Left kidney (tissue), 2 donors: Measurements from ENCODE around the gene PPP2R5B. TPM values are rescaled to one million over a fixed set of nuclear protein-coding genes. Genes with fewer than 3 reads are reported as not detected.

Experiments used
- DNase-seq: peaks from one replicate; pipeline ENCODE4 v3.0.0-alpha.2; 2013
- polyA plus RNA-seq: library from polyadenylated mRNA; unstranded; fragments of 120-200 nt; gene quantifications from one replicate; pipeline ENCODE4 v1.2.1, GENCODE V29; 2013; ENCODE audit not compliant: insufficient read length

PPP2R5B gene
- polyA plus RNA-seq, 1 donor, result 18.5 TPM

DNA sequence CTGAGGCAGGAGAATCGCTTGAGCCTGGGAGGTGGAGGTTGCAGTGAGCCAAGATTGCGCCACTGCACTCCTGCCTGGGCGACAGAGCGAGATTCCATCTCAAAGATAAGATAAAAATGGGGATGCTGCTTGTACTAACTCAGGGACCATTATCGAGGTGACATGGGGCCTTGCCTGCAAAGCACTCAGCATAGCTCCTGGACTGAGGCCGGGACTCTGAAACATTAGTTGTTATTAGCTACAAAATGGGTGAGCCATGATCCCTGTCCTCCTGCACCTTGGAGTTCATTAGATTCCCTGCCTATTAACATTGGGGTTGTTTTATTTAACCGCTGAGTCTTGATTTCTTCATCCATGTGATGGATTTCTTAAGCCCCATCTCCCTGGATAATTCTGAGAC is 5.1 kb downstream of the PPP2R5B start:
- no peak for DNase-seq

DNA sequence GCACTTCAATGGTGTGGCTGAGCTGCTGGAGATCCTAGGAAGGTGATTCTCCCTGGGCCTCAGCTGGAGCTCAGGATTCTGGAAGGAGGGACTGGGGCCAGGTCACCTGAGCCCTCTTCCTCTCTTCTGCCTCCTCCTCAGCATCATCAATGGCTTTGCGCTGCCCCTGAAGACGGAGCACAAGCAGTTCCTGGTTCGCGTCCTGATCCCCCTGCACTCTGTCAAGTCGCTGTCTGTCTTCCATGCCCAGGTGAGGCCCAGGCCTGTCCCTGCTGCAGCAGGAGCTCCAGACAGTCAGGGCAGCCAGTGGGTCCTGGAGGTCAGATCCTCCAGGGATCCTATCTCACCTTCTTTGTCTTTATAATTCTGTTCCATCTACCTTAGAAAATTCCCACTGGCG is 5.9 kb downstream of the PPP2R5B start:
- no peak for DNase-seq

DNA sequence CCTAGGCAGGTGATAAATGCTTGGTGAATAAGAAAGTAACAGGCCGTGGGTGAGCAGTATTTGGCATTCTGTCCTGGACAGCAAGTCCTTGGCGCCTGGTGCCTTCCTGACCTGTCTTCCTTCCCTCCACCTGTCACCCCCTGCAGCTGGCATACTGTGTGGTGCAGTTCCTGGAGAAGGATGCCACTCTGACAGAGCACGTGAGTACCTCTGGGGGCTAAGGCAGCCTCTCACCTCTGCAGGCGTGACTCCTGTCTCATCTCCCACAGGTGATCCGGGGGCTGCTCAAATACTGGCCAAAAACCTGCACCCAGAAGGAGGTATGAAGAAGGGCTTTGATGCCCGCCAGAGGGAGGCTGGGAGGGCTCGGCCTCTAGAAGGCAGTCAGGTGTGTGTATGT is 6.8 kb downstream of the PPP2R5B start:
- no peak for DNase-seq

DNA sequence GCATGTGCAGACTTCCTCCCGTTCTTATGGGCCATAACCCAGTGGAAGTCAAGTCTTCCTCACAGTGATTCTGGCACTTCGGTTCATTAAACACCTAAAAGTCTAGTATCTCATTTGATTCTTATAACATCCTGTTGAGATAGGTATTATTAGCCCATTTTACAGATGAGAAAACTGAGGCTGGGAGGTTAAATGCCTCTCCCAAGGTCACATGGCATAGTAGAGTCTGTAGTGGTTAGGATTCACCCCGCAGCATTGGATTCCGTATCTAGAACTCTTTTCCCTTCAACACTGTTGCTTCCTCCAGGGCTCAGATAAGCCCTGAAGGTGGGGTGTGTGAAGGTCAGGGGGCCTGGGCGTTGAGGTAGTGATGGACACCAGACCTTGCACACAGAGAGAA is 7.8 kb downstream of the PPP2R5B start:
- no peak for DNase-seq

DNA sequence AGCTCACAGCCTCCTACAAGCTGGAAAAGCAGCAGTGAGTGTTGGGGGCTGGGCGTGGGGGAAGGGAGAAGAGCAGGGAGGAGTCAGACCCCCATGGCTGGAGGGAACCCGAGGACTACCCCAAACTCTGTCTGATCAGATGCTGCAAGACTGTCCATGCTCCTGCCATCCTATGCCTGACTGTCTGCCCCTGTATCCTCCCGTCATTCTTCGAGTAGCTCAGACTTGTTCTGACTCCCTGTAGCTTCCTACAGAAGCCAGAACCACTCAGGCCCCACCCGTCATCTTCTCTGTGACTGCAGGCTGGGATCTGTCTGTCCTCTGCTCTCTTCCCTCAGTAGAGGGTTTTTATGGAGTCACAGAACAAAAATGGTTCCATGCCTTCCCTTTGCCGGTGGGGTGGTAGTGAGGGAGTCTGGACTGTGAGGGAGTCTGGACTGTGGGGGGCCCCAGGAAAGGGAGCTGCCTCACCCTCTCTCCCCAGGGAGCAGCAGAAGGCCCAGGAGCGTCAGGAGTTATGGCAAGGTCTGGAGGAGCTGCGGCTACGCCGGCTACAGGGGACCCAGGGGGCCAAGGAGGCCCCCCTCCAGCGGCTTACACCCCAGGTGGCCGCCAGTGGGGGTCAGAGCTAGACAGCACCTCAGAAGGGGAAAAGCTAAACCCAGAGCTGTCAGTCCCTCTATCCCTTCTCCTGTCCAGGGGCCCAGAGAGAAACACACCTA is 8.9 kb downstream of the PPP2R5B start:
- no peak for DNase-seq

DNA sequence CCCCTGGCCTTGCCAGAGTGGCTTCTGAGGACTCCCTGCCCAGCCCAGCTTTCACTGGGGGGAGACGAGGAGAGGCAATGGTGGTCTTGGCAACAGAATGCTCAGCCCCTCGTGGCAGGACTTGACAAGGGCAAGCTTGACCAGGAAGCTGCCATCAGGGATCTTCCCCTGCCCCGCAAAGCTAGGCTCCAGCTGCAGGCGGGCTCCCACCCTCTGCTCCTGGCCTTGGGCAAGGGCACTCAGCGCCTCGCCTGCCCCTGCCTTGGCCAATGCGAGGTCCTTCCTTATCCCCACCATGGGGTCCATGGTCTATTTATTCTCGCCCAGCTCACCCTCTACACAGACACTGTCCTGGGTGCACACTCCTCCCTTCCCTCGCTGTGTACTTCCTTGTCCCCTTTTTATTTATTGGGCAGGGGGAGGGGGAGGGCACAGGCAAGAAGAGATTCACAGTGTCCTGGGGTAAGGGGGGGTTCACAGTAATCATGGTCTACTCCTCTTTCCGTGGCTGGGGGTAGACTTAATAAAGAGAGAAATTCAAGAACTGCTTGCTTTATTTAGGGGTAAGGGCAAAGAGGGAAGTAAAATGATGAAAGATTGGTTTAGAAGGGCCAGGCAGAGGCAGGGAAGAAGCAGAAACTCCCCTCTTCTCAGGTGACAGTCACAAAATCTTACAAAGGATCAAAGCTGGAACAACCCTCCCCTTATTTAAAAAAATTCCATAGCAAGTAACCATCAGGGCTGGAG is 9.6 kb downstream of the PPP2R5B start:
- DNase-seq, result no peak

DNA sequence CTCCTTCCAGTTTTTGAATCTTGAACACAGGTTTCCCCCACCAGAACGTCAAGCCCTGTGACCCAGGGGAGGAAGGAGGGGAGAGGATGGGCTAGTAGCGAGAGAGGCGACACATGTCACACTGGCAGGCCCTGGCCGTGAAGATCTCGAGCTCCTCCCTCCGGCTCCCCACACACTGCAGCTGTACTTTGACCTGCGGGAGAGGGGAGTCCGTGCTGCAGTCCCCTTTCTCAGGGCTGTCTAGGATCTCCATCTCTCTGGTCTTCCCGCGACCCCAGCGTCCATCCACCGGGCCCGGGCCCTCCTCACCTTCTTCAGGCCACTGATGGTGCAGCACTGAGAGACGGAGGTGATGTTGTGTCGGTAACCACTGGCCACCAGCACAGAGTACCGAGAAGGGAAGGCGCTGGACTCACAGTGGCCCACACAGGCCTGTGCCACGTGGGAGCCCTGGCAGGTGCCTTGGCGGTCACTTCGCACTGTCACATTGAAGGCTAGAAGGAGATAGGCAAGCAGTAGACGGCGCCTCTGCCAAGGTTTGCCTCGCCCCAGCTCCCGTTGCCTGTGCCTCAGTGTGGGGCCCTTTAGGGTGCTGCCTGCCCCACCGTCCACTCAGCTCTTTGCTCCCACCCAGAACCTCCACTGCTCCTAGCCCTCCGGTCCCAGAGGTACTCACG is 10.3 kb downstream of the PPP2R5B start:
- no peak for DNase-seq

DNA sequence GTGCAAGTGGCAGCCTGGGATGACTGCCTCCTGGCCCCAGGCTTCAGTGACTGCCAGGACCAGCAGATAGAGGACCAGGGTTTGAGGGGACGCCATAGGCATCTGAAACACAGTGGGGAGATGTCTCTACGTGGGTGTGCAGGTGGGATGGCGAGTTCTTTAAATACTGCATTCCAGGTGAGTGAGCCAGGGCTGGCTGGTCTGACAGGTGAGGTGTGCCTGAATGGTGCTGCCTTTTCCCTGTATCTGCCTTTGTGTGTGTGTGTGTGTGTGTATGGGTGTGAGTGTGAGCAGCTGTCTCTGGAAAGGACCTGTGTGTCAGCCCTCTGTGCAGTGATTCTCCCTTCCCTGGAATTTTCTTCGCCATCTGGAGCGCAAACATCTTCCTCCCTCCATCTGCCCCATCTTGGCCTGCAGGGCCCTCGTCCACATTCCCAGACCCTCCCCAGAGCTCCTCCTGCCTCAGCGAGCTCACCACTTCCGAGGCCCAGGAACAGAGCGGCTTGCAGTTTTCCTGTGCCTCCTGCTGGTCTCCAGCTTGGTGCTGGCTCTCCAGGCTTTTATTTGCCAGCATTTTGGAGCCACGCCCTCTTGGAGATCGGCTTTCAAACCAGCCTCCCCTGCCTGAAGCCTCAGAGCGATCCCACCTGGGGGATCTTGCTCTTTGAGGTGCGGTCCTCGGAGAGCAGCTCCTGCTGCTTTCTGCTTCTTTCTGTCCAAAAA is 11.0 kb downstream of the PPP2R5B start, which contains the start of gene GPHA2:
Gene GPHA2, minus strand, starts transcription at position 535 of the 723 bp plus-strand sequence. Its CDS starts 433 bp downstream, at position 102.
- no peak for DNase-seq

DNA sequence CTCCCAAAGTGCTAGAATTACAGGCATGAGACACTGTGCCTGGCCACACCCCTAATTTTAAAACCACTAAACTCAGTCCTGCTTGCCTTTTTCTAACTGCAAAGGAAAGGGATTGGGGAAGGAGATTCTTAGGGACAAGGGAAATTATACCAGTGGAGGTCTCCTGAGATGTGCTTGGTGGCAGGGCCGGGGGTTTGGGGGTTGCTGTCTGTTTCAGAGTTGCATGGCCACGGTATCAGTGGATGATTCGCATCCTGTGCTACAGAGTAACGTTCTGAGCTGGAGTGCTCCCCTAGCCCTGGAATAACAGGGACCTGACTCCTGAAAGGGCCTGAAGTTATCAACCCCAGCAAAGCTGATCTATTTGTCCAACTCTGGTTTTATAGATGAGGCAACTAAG is 12.1 kb downstream of the PPP2R5B start:
- DNase-seq, result no peak

DNA sequence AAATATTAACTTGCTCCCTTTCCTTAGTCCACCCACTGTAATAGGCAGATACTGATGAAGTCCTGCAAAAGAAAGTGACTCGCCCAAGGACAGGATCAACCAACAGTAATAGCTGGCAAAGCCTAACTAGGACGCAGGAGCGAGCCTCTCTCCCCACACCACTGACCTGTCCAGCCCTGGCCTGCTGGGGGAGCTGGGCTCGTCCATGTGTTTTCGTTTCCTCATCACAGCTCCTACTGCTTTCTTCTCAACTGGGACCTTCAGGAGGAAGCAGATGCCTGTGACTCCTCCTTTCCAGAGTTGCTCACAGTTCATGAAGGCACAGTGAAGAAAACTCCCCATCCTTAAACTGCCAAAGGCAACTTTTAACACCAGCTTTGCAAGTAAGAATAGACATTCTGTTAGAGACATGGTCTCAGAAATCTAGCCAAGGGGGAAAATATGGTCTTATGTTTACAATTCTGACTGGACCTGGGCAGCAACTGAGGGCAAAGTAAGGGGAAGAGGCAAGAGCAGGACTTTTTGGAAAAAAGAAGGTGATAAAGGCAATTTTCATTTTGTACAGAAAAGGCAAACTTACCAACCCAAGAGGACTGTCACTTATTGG is 22.8 kb downstream of the PPP2R5B start:
- DNase-seq, result no peak

DNA sequence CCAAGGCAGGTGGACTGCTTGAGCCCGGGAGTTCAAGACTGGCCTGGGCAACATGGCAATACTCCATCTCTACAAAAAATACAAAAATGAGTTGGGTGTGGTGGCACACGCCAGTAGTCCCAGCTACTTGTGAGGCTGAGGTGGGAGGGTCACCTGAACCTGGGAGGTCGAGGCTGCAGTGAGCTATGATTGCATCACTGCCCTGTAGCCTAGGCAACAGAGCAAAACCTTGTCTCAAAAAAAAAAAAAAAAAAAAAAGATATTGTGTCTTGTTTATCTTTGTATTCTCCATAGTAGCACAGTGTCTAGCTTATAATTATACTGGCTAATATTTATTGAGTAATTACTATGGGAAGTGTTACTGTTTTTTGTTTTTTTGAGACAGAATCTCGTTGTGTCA is 27.0 kb downstream of the PPP2R5B start:
- no peak for DNase-seq

DNA sequence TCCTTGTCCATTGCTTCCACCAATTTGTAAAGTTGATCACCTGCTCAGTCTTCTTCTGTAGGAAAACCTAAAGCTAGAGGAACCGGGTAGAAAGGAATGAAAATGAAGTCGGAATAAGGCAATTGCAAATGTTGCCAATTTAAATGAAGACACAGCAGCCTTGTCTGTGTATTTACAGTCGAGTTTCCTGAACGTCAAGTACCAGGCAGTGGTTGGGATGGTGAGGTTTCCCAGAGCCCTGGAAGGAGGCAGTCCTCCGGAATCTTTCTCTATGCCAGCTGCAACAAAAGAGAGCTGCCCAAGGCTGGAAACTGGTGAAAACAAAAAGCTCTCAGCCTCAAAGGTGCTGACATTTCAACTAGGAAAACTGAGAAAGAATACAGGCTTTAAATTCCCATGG is 29.7 kb downstream of the PPP2R5B start:
- no peak for DNase-seq

DNA sequence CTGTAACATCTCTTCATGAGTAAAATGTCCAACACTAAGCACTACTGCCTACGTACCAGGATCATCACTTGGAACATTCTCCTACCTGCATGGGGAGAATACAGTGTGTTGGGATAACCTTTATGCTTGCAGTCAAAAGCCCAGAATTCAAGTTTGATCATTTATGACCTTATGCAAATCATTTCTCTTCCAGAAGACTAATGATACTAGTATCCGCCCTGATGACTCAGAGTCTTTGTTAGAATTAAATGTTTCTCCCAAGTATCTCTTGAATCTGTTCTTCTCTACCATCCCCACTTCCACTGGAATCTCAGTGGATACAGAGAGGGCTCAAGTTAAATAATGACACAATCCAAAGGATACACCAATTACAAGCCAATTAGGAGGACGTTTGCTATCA is 35.0 kb downstream of the PPP2R5B start:
- no peak for DNase-seq

DNA sequence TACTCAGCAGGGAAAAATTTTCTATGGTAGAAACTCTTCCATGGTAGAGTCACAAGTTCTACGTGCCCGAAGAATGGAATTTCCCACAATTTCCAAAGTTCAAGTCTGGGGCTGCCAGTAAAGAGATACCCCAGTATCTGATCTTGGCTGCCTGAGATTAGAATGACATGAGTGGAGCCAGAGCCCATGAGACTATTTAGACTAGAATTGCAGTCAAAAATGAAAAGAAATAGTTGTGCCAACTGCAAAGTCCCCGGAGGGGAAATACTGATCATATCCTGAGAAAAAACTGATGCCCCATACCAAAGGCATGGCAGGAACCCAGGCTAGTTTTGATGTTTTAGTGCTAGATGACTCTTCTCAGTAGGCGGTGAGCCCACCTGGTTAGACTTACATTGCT is 36.2 kb downstream of the PPP2R5B start:
- no peak for DNase-seq

DNA sequence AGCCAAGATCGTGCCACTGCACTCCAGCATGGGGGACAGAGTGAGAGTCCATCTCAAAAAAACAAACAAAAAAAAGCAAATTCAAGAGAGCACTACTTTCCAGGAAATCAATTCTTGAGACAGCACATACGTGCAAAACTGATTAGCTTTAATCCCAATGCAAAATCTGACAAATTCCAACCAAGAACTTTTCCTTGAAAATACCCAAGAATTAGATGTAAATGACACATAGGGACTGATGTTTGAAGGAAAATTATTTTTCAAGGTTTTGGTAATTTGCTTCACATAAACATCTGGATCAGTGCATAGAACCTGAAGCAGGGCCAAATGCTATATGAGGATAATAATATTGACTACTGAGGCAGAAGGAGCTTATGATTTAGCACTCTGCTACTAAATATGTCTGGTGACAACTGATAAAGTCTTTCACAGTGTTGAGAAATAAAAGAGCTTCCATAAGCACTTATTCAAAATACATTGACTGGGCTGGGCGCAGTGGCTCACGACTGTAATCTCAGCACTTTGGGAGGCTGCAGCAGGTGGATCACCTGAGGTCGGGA is 38.7 kb downstream of the PPP2R5B start:
- no peak for DNase-seq

DNA sequence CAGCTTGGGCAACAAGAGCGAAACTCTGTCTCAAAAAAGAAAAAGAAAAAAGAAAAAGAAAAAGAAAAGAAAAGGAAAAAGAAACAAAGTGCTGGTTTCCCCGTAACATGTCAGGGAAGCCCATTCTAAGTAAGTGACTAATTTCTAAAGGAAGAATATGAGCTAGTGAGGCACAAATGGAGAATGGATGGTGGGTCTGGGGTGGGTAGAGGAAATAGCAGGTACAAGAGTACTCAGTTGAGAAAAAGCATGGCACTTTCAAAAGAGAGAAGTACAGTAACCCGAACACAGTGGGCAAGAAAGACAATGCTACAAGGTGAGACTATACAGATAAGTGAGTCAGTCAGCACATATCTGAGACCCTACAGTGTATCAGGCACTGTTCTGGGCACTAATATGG is 42.9 kb downstream of the PPP2R5B start:
- DNase-seq, result no peak

DNA sequence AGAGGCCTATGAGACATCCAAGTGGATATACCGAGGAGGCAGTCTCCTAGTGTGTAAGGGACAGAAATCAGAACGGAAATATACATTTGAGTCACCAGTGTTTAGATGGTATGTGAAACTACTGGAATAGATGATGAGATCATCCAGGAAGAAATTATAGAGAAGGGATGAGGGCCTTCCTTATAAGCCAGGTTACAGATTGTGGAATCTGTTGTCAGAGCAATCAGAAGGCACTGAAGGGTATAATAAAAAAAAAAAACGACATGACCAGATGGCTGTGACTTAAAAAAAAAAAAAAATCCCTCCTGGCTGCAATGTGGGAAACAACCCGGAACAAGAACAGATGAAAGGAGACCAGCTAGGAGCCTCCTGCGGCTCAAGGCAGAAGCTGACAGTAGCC is 44.7 kb downstream of the PPP2R5B start:
- no peak for DNase-seq

DNA sequence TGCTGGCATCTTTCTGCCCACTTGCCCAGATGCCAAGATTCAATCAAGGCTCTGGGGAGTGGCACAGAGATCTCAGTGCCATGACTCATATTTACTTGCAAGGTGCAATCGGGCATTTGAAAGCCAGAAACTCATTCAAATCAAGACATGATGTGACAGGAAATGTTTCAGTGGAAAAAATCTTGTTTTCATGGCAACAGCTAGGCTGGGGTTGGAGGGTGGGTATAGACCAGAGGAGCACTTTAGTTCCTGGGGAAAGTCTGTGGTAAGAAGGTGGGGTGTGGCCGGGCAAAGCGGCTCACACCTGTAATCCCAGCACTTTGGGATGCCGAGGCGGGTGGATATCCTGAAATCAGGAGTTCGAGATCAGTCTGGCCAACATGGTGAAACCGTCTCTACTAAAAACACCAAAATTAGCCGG is 46.3 kb downstream of the PPP2R5B start:
- no peak for DNase-seq

DNA sequence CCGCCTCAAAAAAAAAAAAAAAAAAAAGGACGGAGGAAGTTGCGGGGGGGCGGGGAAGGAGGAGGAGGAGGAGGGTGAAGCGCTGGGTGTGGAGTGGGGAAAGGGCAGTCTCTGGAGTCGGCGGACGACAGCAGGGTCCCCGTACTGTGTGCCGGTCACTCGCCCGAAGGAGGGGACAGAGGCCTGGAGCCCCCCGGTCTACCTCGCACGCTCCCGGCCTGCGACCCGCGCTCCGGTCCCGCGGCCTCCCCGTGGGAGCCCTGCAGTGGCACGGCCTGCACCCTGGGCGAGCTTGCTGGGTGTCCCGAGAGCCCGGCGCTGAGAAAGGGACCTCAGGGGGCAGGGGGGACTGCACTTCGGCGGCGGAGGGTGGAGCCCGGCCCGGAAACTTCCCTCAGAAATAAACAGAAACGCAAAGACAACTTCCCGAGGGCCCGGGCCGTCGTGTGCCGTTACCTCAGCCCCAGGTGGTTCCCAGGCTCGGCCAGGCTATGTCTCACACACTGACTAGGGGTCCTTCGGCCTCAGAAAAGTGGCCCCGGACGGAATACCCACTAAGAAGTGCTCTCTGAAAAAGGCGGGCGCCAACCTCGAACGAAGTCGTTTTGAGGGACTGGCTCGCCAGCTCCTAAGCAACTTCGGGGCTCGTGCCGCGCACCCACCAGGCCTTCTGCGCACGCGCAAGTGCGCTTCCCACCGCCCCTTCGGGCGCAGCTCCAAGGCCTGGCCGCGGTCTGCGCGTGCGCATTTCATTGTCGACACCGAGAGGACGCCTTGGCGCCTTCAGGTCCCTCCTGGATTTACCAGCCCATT is 47.1 kb downstream of the PPP2R5B start, which contains the start of gene MAJIN:
Gene MAJIN, minus strand, starts transcription at position 688 of the 813 bp plus-strand sequence. CDS start 12,703 bp downstream, outside the sequence.
- peak; percentile 86 for DNase-seq

DNA sequence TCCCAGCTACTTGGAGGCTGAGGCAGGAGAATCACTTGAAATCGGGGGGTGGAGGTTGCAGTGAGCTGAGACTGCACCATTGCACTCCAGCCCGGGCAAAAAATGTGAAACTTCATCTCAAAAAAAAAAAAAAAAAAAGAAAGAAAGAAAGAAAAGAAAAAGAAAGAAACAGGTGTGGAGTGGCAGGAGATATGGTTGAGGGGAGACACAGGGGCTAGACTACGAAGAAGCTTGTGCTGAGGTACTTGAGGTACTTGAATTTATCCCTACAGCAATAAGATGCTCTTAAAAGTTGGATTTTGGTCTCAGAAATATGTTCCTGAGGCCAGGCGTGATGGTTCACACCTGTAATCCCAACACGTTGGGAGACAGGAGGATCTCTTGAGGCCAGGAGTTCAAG is 49.6 kb downstream of the PPP2R5B start:
- no peak for DNase-seq

DNA sequence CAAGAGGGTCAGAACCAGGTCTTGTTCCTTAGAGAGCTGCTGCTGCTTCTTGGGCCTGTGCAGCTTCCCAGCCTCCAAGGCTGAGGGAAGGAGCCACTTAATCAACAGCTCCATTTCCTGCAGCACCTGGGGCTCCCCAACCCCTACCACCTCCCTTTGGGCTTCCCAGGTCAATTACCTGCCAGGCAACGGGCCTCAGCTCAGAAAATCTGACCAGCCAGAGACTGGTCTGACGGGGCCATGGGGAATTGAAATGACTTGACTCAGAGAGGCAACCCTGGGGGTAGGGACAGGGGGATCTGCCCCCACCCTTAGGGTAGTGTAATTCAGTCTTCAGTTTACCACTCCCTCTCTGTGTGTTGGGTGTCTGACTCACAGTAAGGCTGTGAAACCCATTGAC is 52.2 kb downstream of the PPP2R5B start:
- no peak for DNase-seq
